Right atrium auricular region (tissue), 2 donors: Measurements from ENCODE around the gene KLK1. TPM values are rescaled to one million over a fixed set of nuclear protein-coding genes. Genes with fewer than 3 reads are reported as not detected.

Experiments used
- DNase-seq: peaks from one replicate; pipeline ENCODE4 v3.0.0-alpha.2; 2019; ENCODE audit warnings: low spot score
- H3K27ac ChIP-seq, 2 donors: fragments of 200-600 bp; sonication (generic); 1 replicate in 1 of 2; 2 replicates in 1 of 2; pipeline ENCODE4 v1.5.1; 2016 to 2019
- H3K27me3 ChIP-seq, 2 donors: fragments of 200-600 bp; sonication (generic); one replicate each; pipeline versions ENCODE4 v1.5.1 to v1.6.0; 2017 to 2019
- H3K36me3 ChIP-seq: fragments of 200-600 bp; sonication (generic); one replicate; pipeline ENCODE4 v1.5.1; 2016
- H3K4me1 ChIP-seq, 2 donors: fragments of 200-600 bp; sonication (generic); one replicate each; pipeline versions ENCODE4 v1.5.1 to v1.6.0; 2017 to 2019
- H3K4me3 ChIP-seq, 2 donors: fragments of 200-600 bp; sonication (generic); 1 replicate in 1 of 2; 2 replicates in 1 of 2; pipeline ENCODE4 v1.5.1; 2017 to 2019; ENCODE audit warnings: mild to moderate bottlenecking in 1 of 2, moderate library complexity in 1 of 2
- H3K9me3 ChIP-seq, 2 donors: fragments of 200-600 bp; sonication (generic); one replicate each; pipeline ENCODE4 v1.5.1; 2019
- total RNA-seq, 2 donors: library from RNA; depleted of rRNA; stranded (reverse); fragments of >200 nt; gene quantifications; one replicate each; pipeline ENCODE4 v1.1.0, GENCODE V29; 2016
- TF ChIP-seq, protein P1 (sequence below), 2 donors: fragments of 200-600 bp; sonication (generic); IDR thresholded peaks; one replicate each; pipeline ENCODE4 v1.5.1; 2019; ENCODE audit warnings: antibody characterized with exemption in 2 of 2

Gene KLK1
- total RNA-seq, 2 donors from 2014 or later, result 0.51 TPM; not detected in 1

DNA sequence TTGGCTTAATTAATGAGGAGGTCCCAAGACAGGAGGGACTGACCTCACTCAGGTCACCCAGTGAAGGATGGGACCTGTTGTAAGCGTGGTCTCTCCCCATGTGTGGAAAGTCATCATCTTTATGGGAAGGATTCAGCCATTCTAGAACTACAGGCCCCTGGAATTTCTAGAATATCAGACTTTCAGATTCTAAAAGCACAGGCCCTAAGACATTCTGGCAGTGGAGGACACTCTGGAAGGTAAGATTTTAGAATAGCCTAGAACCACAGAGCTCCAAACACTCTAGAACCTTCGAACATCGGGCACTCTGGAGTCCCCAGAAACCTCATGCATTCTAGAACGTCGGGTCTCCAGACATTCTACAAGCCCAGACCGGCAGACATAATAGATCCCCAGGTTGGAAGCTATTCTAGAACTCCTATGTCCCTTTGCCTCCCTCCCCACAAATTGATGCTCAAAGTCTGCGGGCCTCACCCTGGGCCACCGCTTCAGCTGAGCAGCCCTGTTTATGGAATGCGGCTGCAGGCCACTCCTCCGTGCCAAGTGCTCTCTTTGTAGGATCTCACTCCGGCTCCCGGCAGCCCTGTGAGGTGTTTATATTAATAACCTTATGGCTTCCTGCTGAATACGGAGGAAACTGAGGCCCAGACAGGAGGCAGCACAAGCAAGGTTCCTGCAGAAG is 11.7 kb upstream of the KLK1 start:
- peaks cover 0 to 10% of the 10 kb centered on the region in 2 donors for H3K4me1 ChIP-seq
- no peak overlapping the region for H3K27ac ChIP-seq
- no peaks in the 10 kb centered on the region for H3K36me3 ChIP-seq
- H3K4me3 ChIP-seq, result peak overlapping the region; percentile 33 to 52
- TF ChIP-seq, protein P1, sequence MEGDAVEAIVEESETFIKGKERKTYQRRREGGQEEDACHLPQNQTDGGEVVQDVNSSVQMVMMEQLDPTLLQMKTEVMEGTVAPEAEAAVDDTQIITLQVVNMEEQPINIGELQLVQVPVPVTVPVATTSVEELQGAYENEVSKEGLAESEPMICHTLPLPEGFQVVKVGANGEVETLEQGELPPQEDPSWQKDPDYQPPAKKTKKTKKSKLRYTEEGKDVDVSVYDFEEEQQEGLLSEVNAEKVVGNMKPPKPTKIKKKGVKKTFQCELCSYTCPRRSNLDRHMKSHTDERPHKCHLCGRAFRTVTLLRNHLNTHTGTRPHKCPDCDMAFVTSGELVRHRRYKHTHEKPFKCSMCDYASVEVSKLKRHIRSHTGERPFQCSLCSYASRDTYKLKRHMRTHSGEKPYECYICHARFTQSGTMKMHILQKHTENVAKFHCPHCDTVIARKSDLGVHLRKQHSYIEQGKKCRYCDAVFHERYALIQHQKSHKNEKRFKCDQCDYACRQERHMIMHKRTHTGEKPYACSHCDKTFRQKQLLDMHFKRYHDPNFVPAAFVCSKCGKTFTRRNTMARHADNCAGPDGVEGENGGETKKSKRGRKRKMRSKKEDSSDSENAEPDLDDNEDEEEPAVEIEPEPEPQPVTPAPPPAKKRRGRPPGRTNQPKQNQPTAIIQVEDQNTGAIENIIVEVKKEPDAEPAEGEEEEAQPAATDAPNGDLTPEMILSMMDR (IDR thresholded peaks at IDR 0.05), result no peak
- no peak for DNase-seq
- no peaks in the 10 kb centered on the region for H3K27me3 ChIP-seq
- H3K9me3 ChIP-seq, result no peaks in the 10 kb centered on the region

GRCh38 chr19:50833802-50834167 is 10.2 kb upstream of the KLK1 start:
- no peak overlapping the region for H3K27ac ChIP-seq
- H3K4me1 ChIP-seq, result peaks cover 0 to 10% of the 10 kb centered on the region in 2 donors
- no peak overlapping the region for H3K4me3 ChIP-seq
- no peaks in the 10 kb centered on the region for H3K27me3 ChIP-seq
- no peaks in the 10 kb centered on the region for H3K36me3 ChIP-seq
- TF ChIP-seq, protein P1 (IDR thresholded peaks at IDR 0.05), result no peak
- H3K9me3 ChIP-seq, result no peaks in the 10 kb centered on the region
- no peak for DNase-seq

- no peaks in the 10 kb centered on the region for H3K27me3 ChIP-seq
- no peak for DNase-seq
- TF ChIP-seq, protein P1 (IDR thresholded peaks at IDR 0.05), result no peak
- no peaks in the 10 kb centered on the region for H3K9me3 ChIP-seq
- H3K4me3 ChIP-seq, result no peak within 1 kb of the TSS
- peaks cover 0 to 10% of the 10 kb centered on the region in 2 donors for H3K4me1 ChIP-seq
- H3K27ac ChIP-seq, result no peak within 1 kb of the TSS
- H3K36me3 ChIP-seq, result no peaks in the 10 kb centered on the region
Measured at GRCh38 chr19:50833117-50833801, 9.7 kb upstream of the KLK1 start, which contains the start of gene KLK15. TSS of gene KLK15 (minus strand) at chr19:50833574. CDS start at chr19:50831492, 2,082 bp downstream.

- Histone ChIP-seq H3K27me3 (no peaks in the 10 kb centered on the region), H3K9me3 (no peaks in the 10 kb centered on the region), H3K4me1 (peaks cover 0 to 10% of the 10 kb centered on the region in 2 donors), H3K36me3 (no peaks in the 10 kb centered on the region), H3K4me3 (no peak overlapping the region), H3K27ac (no peak overlapping the region)
- DNase-seq, result no peak
- TF ChIP-seq, protein P1 (IDR thresholded peaks at IDR 0.05), result no peak
Measured at GRCh38 chr19:50832666-50833065, 9.1 kb upstream of the KLK1 start.

GRCh38 chr19:50831026-50831396 is 7.4 kb upstream of the KLK1 start:
- no peaks in the 10 kb centered on the region for H3K9me3 ChIP-seq
- H3K36me3 ChIP-seq, result no peaks in the 10 kb centered on the region
- no peak for DNase-seq
- TF ChIP-seq, protein P1 (IDR thresholded peaks at IDR 0.05), result no peak
- no peak overlapping the region for H3K4me3 ChIP-seq
- no peaks in the 10 kb centered on the region for H3K27me3 ChIP-seq
- no peak overlapping the region for H3K27ac ChIP-seq
- peaks cover 0 to 5% of the 10 kb centered on the region in 2 donors for H3K4me1 ChIP-seq
